ENCODE results near the gene PRSS21.

PRSS21 gene

DNA sequence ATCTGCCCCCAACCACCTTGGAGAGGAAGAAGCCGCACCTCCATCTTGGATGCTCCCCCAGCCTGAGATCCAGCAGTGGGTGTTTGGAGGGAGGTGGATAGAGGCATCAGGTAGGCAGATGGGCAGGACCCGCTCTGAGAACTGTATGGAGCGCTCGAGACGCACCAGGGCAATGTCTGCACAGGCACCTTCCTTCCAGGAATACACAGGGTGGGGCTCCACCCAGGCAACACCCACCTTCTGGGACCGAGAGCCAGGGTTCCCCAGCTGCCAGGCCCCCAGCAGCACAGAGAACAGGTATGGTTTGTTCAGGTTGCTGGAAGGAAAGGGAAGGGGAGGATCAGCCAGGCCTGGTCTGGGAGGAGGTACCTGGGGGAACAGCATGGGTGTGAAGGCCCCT is 38.5 kb downstream of the PRSS21 start:
- Histone ChIP-seq H3K36me3 (ENCODE audit: insufficient read depth, low read length) (no peaks in the 10 kb centered on the region), H3K9me3 (ENCODE audit: low read depth, low read length) (no peaks in the 10 kb centered on the region), H3K9ac (ENCODE audit: insufficient read length) (no peak overlapping the region), H3K4me3 (no peak overlapping the region), H3K27ac (no peak overlapping the region)
- TF ChIP-seq FOXP2 (optimal IDR thresholded peaks at IDR 0.05; ENCODE audit: control extremely low read depth, extremely low read length, insufficient read depth) (no peak), EZH2 (IDR thresholded peaks at IDR 0.05) (no peak), POLR2AphosphoS5 (IDR thresholded peaks at IDR 0.05; ENCODE audit: borderline replicate concordance, low read depth, low read length) (no peak)
- DNase-seq (ENCODE audit: low read depth, low spot score) = no peak

DNA sequence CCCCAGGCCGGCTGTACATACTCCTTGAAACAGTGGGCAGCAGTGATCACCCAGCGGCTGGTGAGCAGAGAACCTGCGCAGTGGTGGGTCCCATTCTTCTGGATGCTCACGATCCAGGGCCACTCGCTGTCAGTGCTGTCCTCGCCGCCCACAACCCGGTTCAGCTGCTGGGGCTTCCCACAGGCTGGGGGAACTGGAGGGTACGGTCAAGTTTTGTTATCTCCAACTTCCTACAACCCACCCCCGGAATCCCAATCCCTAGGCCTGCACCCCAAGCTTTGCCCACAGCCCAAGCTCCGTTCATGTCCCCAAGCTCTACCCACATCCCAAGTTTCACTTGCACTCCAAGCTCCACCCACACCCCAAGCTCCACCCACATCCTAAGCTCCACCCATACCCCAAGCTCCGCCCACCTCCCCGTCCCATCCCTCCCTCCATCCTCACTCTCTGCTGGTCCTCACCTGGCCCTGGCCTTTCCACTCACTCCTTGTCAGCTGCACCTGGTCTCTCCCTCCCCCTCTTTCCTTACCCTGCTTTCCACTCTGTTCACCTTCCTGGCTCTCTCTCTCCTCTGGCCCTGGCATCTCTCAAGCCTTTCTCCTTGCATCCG is 39.1 kb downstream of the PRSS21 start:
- Histone ChIP-seq H3K27ac (no peak overlapping the region), H3K36me3 (ENCODE audit: insufficient read depth, low read length) (no peaks in the 10 kb centered on the region), H3K9ac (ENCODE audit: insufficient read length) (no peak overlapping the region), H3K4me3 (no peak overlapping the region), H3K9me3 (ENCODE audit: low read depth, low read length) (no peaks in the 10 kb centered on the region)
- TF ChIP-seq FOXP2 (optimal IDR thresholded peaks at IDR 0.05; ENCODE audit: control extremely low read depth, extremely low read length, insufficient read depth) (no peak), EZH2 (IDR thresholded peaks at IDR 0.05) (no peak), POLR2AphosphoS5 (IDR thresholded peaks at IDR 0.05; ENCODE audit: borderline replicate concordance, low read depth, low read length) (no peak)
- DNase-seq (ENCODE audit: low read depth, low spot score) = no peak

DNA sequence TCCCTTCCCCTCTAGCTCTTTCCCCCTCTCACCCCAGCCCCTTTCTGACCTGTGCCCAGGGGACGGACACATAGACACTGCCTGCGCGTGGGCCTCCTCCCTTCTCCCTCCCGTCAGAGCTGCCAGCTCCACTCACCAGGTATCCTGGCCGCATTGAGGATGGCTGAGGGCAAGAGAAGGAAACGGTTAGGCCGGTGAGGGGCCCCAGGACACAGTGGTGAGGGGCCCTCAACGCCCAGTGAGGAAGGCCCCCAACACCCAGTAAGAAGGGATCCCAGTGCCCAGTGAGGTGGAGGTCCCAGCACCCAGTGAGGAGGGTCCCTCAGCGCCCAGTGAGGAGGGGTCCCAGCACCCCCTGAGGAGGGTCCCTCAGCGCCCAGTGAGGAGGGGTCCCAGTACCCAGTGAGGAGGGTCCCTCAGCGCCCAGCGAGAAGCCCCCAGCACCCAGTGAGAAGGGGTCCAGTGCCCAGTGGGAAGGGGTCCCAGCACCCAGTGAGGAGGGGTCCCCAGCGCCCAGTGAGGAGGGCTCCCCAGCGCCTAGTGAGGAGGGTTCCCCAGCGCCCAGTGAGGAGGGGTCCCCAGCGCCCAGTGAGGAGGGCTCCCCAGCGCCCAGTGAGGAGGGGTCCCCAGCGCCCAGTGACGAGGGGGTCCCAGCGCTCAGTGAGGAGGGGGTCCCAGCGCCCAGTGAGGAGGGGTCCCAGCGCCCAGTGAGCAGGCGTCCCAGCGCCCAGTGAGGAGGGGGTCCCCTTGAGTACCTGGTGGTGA is 39.8 kb downstream of the PRSS21 start:
- no peak for TF ChIP-seq EZH2 (IDR thresholded peaks at IDR 0.05)
- TF ChIP-seq FOXP2 (optimal IDR thresholded peaks at IDR 0.05; ENCODE audit: control extremely low read depth, extremely low read length, insufficient read depth) = no peak
- TF ChIP-seq POLR2AphosphoS5 (IDR thresholded peaks at IDR 0.05; ENCODE audit: borderline replicate concordance, low read depth, low read length) = no peak
- no peak overlapping the region for H3K27ac ChIP-seq
- H3K4me3 ChIP-seq = no peak overlapping the region
- no peaks in the 10 kb centered on the region for H3K9me3 ChIP-seq (ENCODE audit: low read depth, low read length)
- no peak for DNase-seq (ENCODE audit: low read depth, low spot score)
- no peak overlapping the region for H3K9ac ChIP-seq (ENCODE audit: insufficient read length)
- H3K36me3 ChIP-seq (ENCODE audit: insufficient read depth, low read length) = no peaks in the 10 kb centered on the region

DNA sequence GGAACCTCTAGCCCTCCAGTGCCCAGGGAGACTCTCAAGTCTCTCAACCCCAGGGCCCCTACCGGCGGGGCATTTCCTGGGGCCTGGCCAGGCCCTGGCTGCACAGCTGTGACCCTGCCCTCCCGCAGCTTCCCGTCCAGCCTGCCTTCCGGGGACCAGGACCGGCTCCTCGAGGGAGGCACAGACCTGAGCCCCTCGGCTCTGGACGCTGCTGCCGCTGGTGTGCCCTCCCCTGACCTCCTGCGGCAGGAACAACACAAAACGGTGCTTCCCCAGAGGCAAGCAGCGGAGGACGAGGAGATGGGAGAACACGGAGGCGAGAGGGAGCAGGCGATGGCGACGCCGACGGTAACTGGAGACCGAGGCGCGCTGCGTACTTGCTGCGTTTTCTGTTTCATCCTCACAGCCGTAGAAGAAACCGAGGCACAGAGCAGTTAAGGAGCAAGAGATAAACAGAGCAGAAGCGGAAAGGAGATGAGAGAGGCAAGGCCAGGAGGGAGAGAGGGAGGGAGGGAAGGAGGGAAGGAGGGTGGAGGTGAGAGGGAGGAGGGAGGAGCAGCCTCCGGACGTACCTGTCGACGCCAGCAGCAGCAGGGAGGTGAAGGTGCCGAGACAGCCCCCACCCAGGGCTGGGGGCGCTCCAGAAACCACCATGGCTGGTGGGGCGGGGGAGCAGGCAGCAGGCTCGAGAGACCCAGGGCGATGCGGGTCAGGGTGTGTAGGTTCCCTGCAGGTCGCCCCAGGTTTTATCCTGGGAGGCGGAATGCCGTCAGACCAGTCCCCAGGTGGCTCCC is 40.6 kb downstream of the PRSS21 start, which contains the start of gene PRSS22:
Gene PRSS22 (minus strand): TSS at position 720 of the 794 bp plus-strand sequence. CDS start 66 bp downstream, at position 654.
- TF ChIP-seq EZH2 (IDR thresholded peaks at IDR 0.05) = no peak
- Histone ChIP-seq H3K9ac (ENCODE audit: insufficient read length) (no peak within 1 kb of the TSS), H3K27ac (no peak within 1 kb of the TSS), H3K4me3 (no peak within 1 kb of the TSS), H3K36me3 (ENCODE audit: insufficient read depth, low read length) (no peaks in the 10 kb centered on the region), H3K9me3 (ENCODE audit: low read depth, low read length) (no peaks in the 10 kb centered on the region)
- no peak for DNase-seq (ENCODE audit: low read depth, low spot score)

DNA sequence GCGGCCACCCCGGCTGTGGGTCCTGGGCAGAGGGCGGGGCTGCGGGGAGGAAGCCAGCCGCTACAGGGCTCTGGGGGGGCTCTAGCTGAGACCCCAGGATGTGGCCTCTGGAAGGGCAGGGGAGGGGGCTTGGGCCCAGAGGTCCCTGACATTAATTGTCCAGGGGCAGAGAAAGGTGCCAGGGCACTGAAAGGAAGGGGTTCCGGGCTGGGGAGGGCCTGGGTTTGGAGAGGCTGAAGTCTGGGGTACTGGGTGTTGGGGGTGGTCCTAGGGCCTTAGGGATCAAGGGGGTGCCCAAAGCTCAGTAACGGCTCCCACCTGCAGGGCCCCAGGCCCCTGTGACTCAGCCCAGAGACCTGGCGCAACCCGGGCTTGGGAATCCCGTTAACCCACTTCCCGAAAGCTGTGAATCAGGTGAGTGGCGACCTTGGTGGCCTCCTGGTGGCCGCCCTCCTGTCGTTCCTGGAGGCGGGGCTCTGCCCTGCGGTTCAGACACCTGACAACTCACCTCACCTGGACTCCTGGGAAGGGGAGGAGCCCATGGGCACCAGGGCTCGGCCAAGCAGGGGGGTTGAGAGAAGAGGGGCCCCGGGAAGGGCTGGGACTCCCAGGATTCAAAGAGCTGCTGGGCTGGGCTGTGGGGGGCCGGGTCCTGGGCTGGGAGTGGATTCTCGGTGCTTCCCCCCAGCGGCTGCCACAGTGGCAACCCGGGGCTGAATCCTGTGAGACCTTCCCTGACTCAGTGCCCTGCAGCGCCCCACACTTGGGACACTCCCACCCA is 41.4 kb downstream of the PRSS21 start:
- TF ChIP-seq POLR2AphosphoS5 (IDR thresholded peaks at IDR 0.05; ENCODE audit: borderline replicate concordance, low read depth, low read length) (no peak), FOXP2 (optimal IDR thresholded peaks at IDR 0.05; ENCODE audit: control extremely low read depth, extremely low read length, insufficient read depth) (no peak), EZH2 (IDR thresholded peaks at IDR 0.05) (no peak)
- Histone ChIP-seq H3K4me3 (no peak overlapping the region), H3K9ac (ENCODE audit: insufficient read length) (no peak overlapping the region)

DNA sequence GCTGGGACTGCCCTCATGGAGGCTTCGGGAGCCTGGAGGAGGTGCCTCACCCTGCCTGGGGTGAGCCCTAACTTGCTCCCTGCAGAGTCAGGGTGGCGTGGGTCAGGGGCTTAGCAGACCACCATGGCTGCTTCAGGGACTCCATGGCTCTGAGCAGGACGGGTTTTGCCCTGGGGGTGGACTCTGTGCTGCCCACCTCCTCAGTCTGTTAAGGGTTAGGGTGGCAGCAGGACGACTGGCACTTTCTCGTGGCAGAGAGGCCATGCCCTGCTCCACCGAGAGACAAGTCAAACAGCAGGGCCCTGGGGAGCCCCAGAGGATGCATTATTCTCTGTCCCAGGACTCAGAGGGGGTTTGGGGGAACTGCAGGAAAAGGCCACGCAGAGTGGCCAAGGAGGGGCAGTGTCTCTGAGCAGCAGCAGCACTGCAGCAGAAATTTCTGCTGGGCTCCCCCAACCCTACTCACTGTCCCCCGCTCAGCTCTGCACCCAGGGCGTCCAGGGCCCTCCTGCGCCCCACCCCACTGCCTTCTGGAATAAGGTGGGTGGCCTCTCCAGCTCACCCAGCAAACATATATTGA is 42.7 kb downstream of the PRSS21 start:
- TF ChIP-seq EZH2 (IDR thresholded peaks at IDR 0.05) (no peak), FOXP2 (optimal IDR thresholded peaks at IDR 0.05; ENCODE audit: control extremely low read depth, extremely low read length, insufficient read depth) (no peak), POLR2AphosphoS5 (IDR thresholded peaks at IDR 0.05; ENCODE audit: borderline replicate concordance, low read depth, low read length) (no peak)
- Histone ChIP-seq H3K9me3 (ENCODE audit: low read depth, low read length) (no peaks in the 10 kb centered on the region), H3K9ac (ENCODE audit: insufficient read length) (no peak overlapping the region), H3K27ac (no peak overlapping the region), H3K4me3 (no peak overlapping the region), H3K36me3 (ENCODE audit: insufficient read depth, low read length) (no peaks in the 10 kb centered on the region)
- DNase-seq (ENCODE audit: low read depth, low spot score) = no peak

More for the DNA sequence above, 41.4 kb downstream of the PRSS21 start:
- no peaks in the 10 kb centered on the region for H3K36me3 ChIP-seq (ENCODE audit: insufficient read depth, low read length)
- DNase-seq (ENCODE audit: low read depth, low spot score) = no peak
- H3K27ac ChIP-seq = no peak overlapping the region
- no peaks in the 10 kb centered on the region for H3K9me3 ChIP-seq (ENCODE audit: low read depth, low read length)

DNA sequence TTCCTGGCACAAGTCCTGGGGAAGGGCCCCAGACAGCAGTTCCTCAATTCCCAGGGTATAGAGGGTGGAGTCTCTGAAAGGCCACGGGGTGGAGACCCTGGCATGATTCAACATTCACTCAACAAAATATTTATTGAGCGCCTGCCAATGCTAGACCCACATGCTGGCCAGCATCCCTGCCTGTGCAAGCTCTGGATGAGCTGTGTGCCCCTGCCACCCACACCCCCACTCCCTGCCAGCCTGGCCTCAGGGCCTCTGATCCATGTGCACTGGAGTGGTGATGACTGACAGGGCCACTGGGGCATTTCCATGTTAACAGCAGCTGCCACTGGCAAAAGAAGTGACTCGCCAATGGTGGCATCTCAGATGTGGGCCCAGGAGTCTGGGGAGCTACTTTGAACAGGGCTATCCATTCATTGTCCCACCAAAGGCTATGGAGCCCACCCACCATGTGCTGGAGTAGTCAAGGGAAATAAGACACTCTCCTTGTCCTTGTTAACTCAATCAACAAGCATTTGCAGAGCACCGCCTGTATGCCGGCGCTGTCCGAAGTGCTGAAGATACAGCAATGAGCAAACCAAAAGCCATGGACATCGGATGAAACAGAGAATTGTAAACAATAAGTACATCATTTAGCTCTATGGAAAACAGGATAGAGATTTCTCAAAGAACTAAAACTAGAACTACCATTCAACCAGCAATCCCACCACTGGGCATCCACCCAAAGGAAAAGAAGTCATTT is 44.0 kb downstream of the PRSS21 start:
- Histone ChIP-seq H3K9me3 (ENCODE audit: low read depth, low read length) (no peaks in the 10 kb centered on the region), H3K27ac (no peak overlapping the region), H3K4me3 (no peak overlapping the region), H3K36me3 (ENCODE audit: insufficient read depth, low read length) (no peaks in the 10 kb centered on the region), H3K9ac (ENCODE audit: insufficient read length) (no peak overlapping the region)
- DNase-seq (ENCODE audit: low read depth, low spot score) = no peak
- TF ChIP-seq FOXP2 (optimal IDR thresholded peaks at IDR 0.05; ENCODE audit: control extremely low read depth, extremely low read length, insufficient read depth) = no peak
- TF ChIP-seq POLR2AphosphoS5 (IDR thresholded peaks at IDR 0.05; ENCODE audit: borderline replicate concordance, low read depth, low read length) = no peak
- TF ChIP-seq EZH2 (IDR thresholded peaks at IDR 0.05) = no peak
